Ishikawa (cell line): ENCODE measurements around the gene HPS6.

Source experiments
- CEBPB ChIP-seq: IDR thresholded peaks from 2 replicates; pipeline ENCODE4 v1.6.1; 2012
- CREB1 ChIP-seq: IDR thresholded peaks from 2 replicates; pipeline ENCODE4 v1.6.1; 2012; ENCODE audit warnings: low read depth
- EGR1 ChIP-seq: IDR thresholded peaks from 2 replicates; pipeline ENCODE4 v1.6.1; 2012
- EP300 ChIP-seq: IDR thresholded peaks from 2 replicates; pipeline ENCODE4 v1.6.1; 2012; ENCODE audit warnings: borderline replicate concordance
- FOXM1 ChIP-seq: IDR thresholded peaks from 2 replicates; pipeline ENCODE4 v1.6.1; 2012; ENCODE audit warnings: low read depth, borderline replicate concordance
- NFIC ChIP-seq: IDR thresholded peaks from 2 replicates; pipeline ENCODE4 v1.6.1; 2012
- RAD21 ChIP-seq: IDR thresholded peaks from 2 replicates; pipeline ENCODE4 v1.6.1; 2012; ENCODE audit warnings: low read depth
- REST ChIP-seq: IDR thresholded peaks from 2 replicates; pipeline ENCODE4 v1.6.1; 2012; ENCODE audit warnings: low read depth, mild to moderate bottlenecking
- TAF1 ChIP-seq: IDR thresholded peaks from 2 replicates; pipeline ENCODE4 v1.6.1; 2012; ENCODE audit warnings: low read depth, mild to moderate bottlenecking
- TCF12 ChIP-seq: IDR thresholded peaks from 2 replicates; pipeline ENCODE4 v1.6.1; 2012; ENCODE audit warnings: low read depth
- TEAD4 ChIP-seq: IDR thresholded peaks from 2 replicates; pipeline ENCODE4 v1.6.1; 2012
- YY1 ChIP-seq: IDR thresholded peaks from 2 replicates; pipeline ENCODE4 v1.6.1; 2012; ENCODE audit warnings: low read depth
- ZBTB7A ChIP-seq: IDR thresholded peaks from 2 replicates; pipeline ENCODE4 v1.6.1; 2012; ENCODE audit warnings: low read depth
- TF ChIP-seq, protein P1 (sequence below): IDR thresholded peaks from 2 replicates; pipeline ENCODE4 v1.6.1; 2012
- TF ChIP-seq, protein P2 (sequence below): IDR thresholded peaks from 2 replicates; pipeline ENCODE4 v1.6.1; 2012

HPS6 gene

GRCh38 chr10:102102421-102102820 lies 37.3 kb downstream of the HPS6 start:
- TF ChIP-seq EGR1 (no peak), CEBPB (no peak), EP300 (no peak), TEAD4 (no peak), TCF12 (no peak), YY1 (no peak), TAF1 (no peak), ZBTB7A (no peak), FOXM1 (no peak)
- TF ChIP-seq, protein P1, sequence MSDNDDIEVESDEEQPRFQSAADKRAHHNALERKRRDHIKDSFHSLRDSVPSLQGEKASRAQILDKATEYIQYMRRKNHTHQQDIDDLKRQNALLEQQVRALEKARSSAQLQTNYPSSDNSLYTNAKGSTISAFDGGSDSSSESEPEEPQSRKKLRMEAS = no peak

GRCh38 chr10:102106998-102107397 lies 41.8 kb downstream of the HPS6 start:
- TF ChIP-seq TAF1 = no peak
- no peak for TF ChIP-seq NFIC
- no peak for TF ChIP-seq EP300
- TF ChIP-seq, protein P2, sequence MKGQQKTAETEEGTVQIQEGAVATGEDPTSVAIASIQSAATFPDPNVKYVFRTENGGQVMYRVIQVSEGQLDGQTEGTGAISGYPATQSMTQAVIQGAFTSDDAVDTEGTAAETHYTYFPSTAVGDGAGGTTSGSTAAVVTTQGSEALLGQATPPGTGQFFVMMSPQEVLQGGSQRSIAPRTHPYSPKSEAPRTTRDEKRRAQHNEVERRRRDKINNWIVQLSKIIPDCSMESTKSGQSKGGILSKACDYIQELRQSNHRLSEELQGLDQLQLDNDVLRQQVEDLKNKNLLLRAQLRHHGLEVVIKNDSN = no peak
- no peak for TF ChIP-seq TEAD4
- TF ChIP-seq RAD21 = no peak
- TF ChIP-seq, protein P1 = no peak
- TF ChIP-seq EGR1 = no peak
- TF ChIP-seq CREB1 = no peak
- TF ChIP-seq TCF12 = no peak
- TF ChIP-seq FOXM1 = no peak
- no peak for TF ChIP-seq YY1
- no peak for TF ChIP-seq REST
- TF ChIP-seq ZBTB7A = no peak
- TF ChIP-seq CEBPB = no peak

DNA sequence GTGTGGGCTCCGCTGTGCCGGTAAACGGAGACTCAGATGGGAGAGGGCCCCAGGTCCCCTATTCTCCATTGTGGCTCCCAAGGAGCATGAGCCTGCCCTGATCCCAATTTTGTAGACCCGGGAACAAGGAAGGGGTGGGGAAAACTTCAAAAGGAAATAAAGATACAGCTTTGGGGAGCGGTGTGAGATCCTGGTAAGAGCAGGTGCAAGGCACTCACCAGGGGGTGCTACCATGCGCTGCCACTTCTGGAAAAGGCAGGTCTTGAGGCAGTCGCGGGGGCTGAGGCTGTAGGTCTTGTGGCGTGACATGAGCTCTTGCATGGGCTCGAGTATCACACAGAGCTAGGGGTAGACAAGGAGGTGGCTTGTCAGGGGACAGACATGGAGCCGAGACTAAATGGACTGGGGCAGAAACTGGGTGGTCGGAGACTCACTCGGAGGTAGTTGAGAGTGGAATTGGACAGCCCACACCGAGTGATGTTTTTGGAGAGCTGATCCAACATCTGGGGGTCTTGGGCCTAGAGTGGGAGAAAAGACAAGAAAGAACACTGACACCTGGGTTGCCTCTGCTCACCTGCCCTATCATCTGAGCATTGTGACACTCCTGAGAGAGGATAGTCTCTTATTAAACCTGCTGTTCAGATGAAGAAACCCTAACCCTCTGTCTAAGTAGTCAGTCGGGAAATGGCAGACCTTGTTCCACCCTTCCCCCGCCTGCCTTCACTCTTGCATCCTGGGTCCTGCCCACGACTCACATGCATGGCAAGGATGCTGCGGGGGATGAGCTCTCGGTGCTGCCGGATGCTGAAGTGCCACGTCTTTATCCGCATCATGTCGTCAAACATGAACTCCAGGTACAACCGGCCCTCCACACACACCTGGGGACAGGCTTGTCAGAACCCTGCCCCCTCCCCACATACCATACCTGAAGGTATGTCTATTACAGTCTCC lies 44.3 kb downstream of the HPS6 start:
- TF ChIP-seq RAD21 = no peak
- no peak for TF ChIP-seq EGR1
- TF ChIP-seq TCF12 = no peak
- TF ChIP-seq, protein P2 = no peak
- no peak for TF ChIP-seq ZBTB7A
- TF ChIP-seq CEBPB = no peak
- no peak for TF ChIP-seq REST
- no peak for TF ChIP-seq TEAD4
- TF ChIP-seq CREB1 = no peak
- no peak for TF ChIP-seq FOXM1

- TF ChIP-seq CEBPB = no peak
- no peak for TF ChIP-seq TCF12
- TF ChIP-seq REST = no peak
- TF ChIP-seq CREB1 = no peak
- TF ChIP-seq EP300 = no peak
- TF ChIP-seq EGR1 = no peak
- TF ChIP-seq ZBTB7A = no peak
- no peak for TF ChIP-seq FOXM1
- TF ChIP-seq RAD21 = no peak
- no peak for TF ChIP-seq TEAD4
- no peak for TF ChIP-seq TAF1
- TF ChIP-seq YY1 = no peak
- TF ChIP-seq, protein P2 = no peak
- TF ChIP-seq NFIC = no peak
Observed at GRCh38 chr10:102111276-102111675, 46.1 kb downstream of the HPS6 start.
